Activated naive CD8-positive, alpha-beta T cell treated with anti-CD3 and anti-CD28 coated beads, Interleukin-2, amount 50 U/mL, for 24 hours (primary cell): Measurements from ENCODE around the gene NRARP.

ENCODE experiments used
- ATAC-seq: fragments of 150-1000 bp; cut with Tn5 transposase; one replicate; pipeline ENCODE4 v1.10.0; 2021
- DNase-seq: peaks from one replicate; pipeline ENCODE4 v3.0.0; 2021
- H3K27ac Mint-ChIP-seq: one replicate; pipeline ENCODE4 v1.8.0; 2021; ENCODE audit warnings: mild to moderate bottlenecking, mixed read lengths
- H3K27me3 Mint-ChIP-seq: one replicate; pipeline ENCODE4 v1.8.0; 2021; ENCODE audit warnings: mixed read lengths
- H3K36me3 Mint-ChIP-seq: one replicate; pipeline ENCODE4 v1.8.0; 2021; ENCODE audit warnings: low read depth, mixed read lengths
- H3K4me1 Mint-ChIP-seq: one replicate; pipeline ENCODE4 v1.8.0; 2021; ENCODE audit warnings: mixed read lengths
- H3K4me3 Mint-ChIP-seq: one replicate; pipeline ENCODE4 v1.8.0; 2021; ENCODE audit warnings: mild to moderate bottlenecking, moderate library complexity, mixed read lengths
- H3K9me3 Mint-ChIP-seq: one replicate; pipeline ENCODE4 v1.8.0; 2021; ENCODE audit warnings: mixed read lengths

Gene NRARP

GRCh38 chr9:137281345-137282116 is 20.5 kb downstream of the NRARP start:
- Mint-ChIP-seq H3K4me1 (peaks cover 9% of the 10 kb centered on the region), H3K27me3 (peaks cover 12% of the 10 kb centered on the region), H3K9me3 (no peaks in the 10 kb centered on the region), H3K4me3 (no peak overlapping the region), H3K27ac (no peak overlapping the region), H3K36me3 (no peaks in the 10 kb centered on the region)
- DNase-seq (no peak), ATAC-seq (no peak)

- H3K36me3 Mint-ChIP-seq, result no peaks in the 10 kb centered on the region
- H3K4me3 Mint-ChIP-seq, result no peak overlapping the region
- no peak for DNase-seq
- ATAC-seq, result no peak
- H3K27me3 Mint-ChIP-seq, result peaks cover 12% of the 10 kb centered on the region
- no peak overlapping the region for H3K27ac Mint-ChIP-seq
- H3K9me3 Mint-ChIP-seq, result no peaks in the 10 kb centered on the region
- H3K4me1 Mint-ChIP-seq, result peaks cover 12% of the 10 kb centered on the region
These were observed 21.4 kb downstream of the NRARP start for GRCh38 chr9:137280474-137281344.

GRCh38 chr9:137279741-137280473 is 22.2 kb downstream of the NRARP start:
- ATAC-seq (no peak), DNase-seq (no peak)
- Mint-ChIP-seq H3K4me1 (peaks cover 17% of the 10 kb centered on the region), H3K36me3 (no peaks in the 10 kb centered on the region), H3K27me3 (peaks cover 7% of the 10 kb centered on the region), H3K27ac (no peak overlapping the region), H3K9me3 (no peaks in the 10 kb centered on the region), H3K4me3 (no peak overlapping the region)

- Mint-ChIP-seq H3K4me1 (peaks cover 19% of the 10 kb centered on the region), H3K9me3 (no peaks in the 10 kb centered on the region), H3K4me3 (no peak overlapping the region), H3K27me3 (peaks cover 7% of the 10 kb centered on the region), H3K27ac (no peak overlapping the region), H3K36me3 (no peaks in the 10 kb centered on the region)
- ATAC-seq (no peak), DNase-seq (no peak)
These were observed 23.1 kb downstream of the NRARP start for GRCh38 chr9:137278721-137279711.

- Mint-ChIP-seq H3K36me3 (no peaks in the 10 kb centered on the region), H3K4me1 (peaks cover 19% of the 10 kb centered on the region), H3K9me3 (no peaks in the 10 kb centered on the region), H3K4me3 (peak overlapping the region; percentile 79), H3K27ac (no peak overlapping the region), H3K27me3 (peaks cover 4% of the 10 kb centered on the region)
- ATAC-seq, result no peak
- DNase-seq, result no peak
These were observed 23.9 kb downstream of the NRARP start for GRCh38 chr9:137278061-137278701.

- Mint-ChIP-seq H3K4me3 (peak within 1 kb of the TSS; percentile 79), H3K4me1 (peaks cover 17% of the 10 kb centered on the region), H3K36me3 (no peaks in the 10 kb centered on the region), H3K9me3 (no peaks in the 10 kb centered on the region), H3K27me3 (peaks cover 1% of the 10 kb centered on the region), H3K27ac (peak within 1 kb of the TSS; percentile 67)
- DNase-seq (peak; percentile 69), ATAC-seq (peak; percentile 73)
These were observed 24.6 kb downstream of the NRARP start, which contains the start of gene TOR4A for GRCh38 chr9:137277329-137278041. TSS of gene TOR4A (plus strand) at chr9:137277726. CDS start at chr9:137278690, 964 bp downstream.

- Mint-ChIP-seq H3K4me3 (peak overlapping the region; percentile 67), H3K9me3 (no peaks in the 10 kb centered on the region), H3K27me3 (no peaks in the 10 kb centered on the region), H3K4me1 (peaks cover 16% of the 10 kb centered on the region), H3K36me3 (no peaks in the 10 kb centered on the region), H3K27ac (peak overlapping the region; percentile 67)
- ATAC-seq (no peak), DNase-seq (no peak)
These were observed 25.4 kb downstream of the NRARP start for GRCh38 chr9:137276473-137277328.

GRCh38 chr9:137275588-137276472 is 26.2 kb downstream of the NRARP start:
- H3K36me3 Mint-ChIP-seq, result peaks cover 2% of the 10 kb centered on the region
- no peak overlapping the region for H3K4me3 Mint-ChIP-seq
- DNase-seq (no peak), ATAC-seq (no peak)
- H3K27ac Mint-ChIP-seq, result no peak overlapping the region
- H3K27me3 Mint-ChIP-seq, result no peaks in the 10 kb centered on the region
- no peaks in the 10 kb centered on the region for H3K9me3 Mint-ChIP-seq
- H3K4me1 Mint-ChIP-seq, result peaks cover 23% of the 10 kb centered on the region

GRCh38 chr9:137275203-137275587 is 26.9 kb downstream of the NRARP start:
- Mint-ChIP-seq H3K4me1 (peaks cover 26% of the 10 kb centered on the region), H3K9me3 (no peaks in the 10 kb centered on the region), H3K36me3 (peaks cover 2% of the 10 kb centered on the region), H3K27ac (no peak overlapping the region), H3K4me3 (no peak overlapping the region), H3K27me3 (no peaks in the 10 kb centered on the region)
- ATAC-seq, result no peak
- DNase-seq, result no peak

GRCh38 chr9:137273611-137274320 is 28.3 kb downstream of the NRARP start:
- DNase-seq (no peak), ATAC-seq (no peak)
- Mint-ChIP-seq H3K4me3 (no peak overlapping the region), H3K9me3 (no peaks in the 10 kb centered on the region), H3K27me3 (no peaks in the 10 kb centered on the region), H3K27ac (no peak overlapping the region), H3K4me1 (peaks cover 28% of the 10 kb centered on the region), H3K36me3 (peaks cover 12% of the 10 kb centered on the region)

GRCh38 chr9:137273095-137273490 is 29.0 kb downstream of the NRARP start:
- DNase-seq, result no peak

More at GRCh38 chr9:137273095-137273490, 29.0 kb downstream of the NRARP start:
- Mint-ChIP-seq H3K36me3 (peaks cover 16% of the 10 kb centered on the region), H3K27ac (no peak overlapping the region), H3K9me3 (no peaks in the 10 kb centered on the region), H3K4me1 (peaks cover 31% of the 10 kb centered on the region), H3K27me3 (no peaks in the 10 kb centered on the region), H3K4me3 (no peak overlapping the region)
- ATAC-seq, result no peak
